Measurements from ENCODE around the gene IGSF21.

- TF ChIP-seq POLR2A (IDR thresholded peaks at IDR 0.05) (no peak), CTCF (IDR thresholded peaks at IDR 0.05) (no peak)
Measured at GRCh38 chr1:18404460-18404859, 296.9 kb downstream of the IGSF21 start.
